HTERT RPE-1 (cell line): Measurements from ENCODE around the gene TMEM132D.

Experiments
- in situ Hi-C: fragments of 300-500 bp; cut with MboI; formaldehyde crosslinking; loops from 4 replicates; pipeline ENCODE4 v1.14.3; 2020; ENCODE audit warnings: low sequenced_read_pairs

The TMEM132D gene

GRCh38 chr12:129750421-129750820 lies 153.4 kb downstream of the TMEM132D start:
- in situ Hi-C loops, result no loop called here

GRCh38 chr12:129746318-129746717 lies 157.5 kb downstream of the TMEM132D start:
- in situ Hi-C loops, result no loop called here

DNA sequence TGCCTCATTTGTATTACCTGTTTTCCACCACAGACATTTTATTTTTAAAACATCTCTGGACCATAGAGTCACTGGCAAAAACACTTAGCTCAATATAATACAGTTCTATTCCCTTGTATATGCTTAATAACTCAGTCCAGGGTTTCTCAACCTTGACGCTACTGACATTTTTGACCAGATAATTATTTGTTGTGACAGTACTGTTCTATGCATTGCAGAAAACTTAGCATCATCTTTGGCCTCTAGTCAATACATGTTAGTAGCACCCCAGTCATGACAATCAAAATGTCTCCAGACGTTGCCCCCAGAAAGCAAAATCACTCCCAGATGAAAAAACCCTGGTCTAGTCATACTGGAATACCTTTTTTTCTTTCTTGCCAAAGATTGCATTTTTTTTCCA lies 174.7 kb downstream of the TMEM132D start:
- in situ Hi-C loops, result no loop called here

DNA sequence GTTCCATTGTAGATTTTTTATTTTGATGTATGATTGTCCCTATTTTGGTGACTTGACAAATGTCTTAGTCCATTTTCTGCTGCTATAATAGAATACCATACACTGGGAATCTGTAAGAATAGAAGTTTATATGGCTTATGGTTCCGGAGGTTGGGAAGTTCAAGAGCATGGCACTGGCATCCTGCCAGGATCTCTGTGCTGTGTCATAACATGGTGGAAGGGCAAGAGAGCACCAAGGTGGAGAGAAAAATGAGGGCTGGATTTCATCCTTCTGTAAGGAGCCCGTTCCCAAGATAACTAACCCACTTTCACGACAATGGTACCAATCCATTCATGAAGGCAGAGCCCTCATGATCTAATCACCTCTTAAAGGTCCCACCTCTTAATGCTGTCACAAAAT lies 176.7 kb downstream of the TMEM132D start:
- in situ Hi-C loops, result no loop called here

- in situ Hi-C loops, result no loop called here
These were observed 180.6 kb downstream of the TMEM132D start for GRCh38 chr12:129723260-129723659.

DNA sequence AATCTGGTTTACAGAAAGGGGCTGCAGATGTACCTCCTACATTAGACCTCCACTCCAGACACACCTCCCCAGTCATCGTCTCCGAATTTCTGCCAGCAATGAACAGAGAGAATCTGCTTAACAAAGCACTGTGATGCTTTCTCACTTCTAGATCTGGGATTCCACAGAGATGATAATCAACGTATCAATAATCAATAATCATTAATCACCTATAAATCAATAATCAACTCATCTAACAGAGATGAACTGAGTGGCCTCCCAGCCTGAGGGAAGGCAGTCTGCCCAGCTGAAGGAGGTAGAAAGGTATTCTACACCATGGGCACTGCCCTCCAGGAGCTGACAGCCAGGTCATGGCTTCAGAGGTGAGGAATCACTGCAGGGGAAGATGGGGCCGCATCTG lies 183.2 kb downstream of the TMEM132D start:
- in situ Hi-C loops, result no loop called here

DNA sequence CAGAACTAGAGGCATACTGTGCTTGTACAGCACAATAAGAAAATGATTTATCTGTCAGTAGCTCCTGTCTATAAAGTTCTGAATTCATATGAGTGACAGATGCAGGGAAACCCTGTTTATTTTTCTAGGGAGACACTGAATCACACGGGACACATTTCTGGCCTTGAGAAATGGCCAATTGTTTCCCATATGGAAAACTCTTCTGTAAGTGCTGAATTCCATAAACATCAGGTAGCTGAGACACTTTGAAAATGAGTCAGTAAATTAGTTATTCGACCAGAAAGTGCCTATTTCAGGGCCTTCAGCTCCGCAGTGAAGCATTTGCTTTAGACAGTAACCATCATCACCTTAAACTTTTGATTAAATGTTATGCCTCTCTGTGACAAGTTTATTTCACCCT lies 184.4 kb downstream of the TMEM132D start:
- in situ Hi-C loops, result no loop called here

DNA sequence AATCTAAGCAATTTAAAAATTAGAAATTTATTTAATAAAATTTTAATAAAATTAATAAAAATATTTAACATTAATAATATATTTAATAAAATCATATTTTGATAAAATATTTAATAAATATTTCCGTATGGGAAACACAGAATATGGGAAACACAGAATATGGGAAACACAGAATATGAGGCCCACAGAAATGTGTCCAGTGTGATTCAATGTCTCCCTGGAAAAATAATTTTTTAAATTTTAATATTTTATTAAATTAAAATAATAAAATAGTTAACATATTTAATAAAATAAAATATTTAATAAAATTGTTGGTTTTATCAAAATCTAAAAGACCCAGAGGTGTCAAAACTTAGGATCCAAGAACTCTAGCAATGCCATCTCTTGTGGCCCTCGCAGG lies 186.4 kb downstream of the TMEM132D start:
- in situ Hi-C loops, result no loop called here

DNA sequence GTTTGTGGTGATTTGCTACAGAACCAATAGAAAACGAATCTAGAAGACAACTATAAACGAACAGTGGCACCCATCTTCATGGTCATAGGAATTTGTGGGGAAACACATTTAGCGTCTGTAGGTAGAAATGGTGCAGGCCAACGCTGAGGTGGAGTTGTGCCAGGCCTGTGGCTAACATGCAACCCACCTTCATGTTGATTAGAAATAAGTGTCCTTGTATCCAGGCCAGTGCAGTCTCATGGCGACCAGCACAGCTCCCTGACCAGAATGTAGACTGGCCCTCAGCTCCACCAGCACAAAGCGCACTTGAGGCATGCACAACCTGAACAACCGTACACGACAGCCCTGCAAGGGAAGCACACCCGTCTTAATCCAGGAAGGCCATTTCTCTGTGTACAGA lies 187.0 kb downstream of the TMEM132D start:
- in situ Hi-C loops, result no loop called here

- in situ Hi-C loops, result no loop called here
These were observed 197.1 kb downstream of the TMEM132D start for GRCh38 chr12:129706716-129707115.

- in situ Hi-C loops, result no loop called here
These were observed 199.5 kb downstream of the TMEM132D start for GRCh38 chr12:129704232-129704830.

- in situ Hi-C loops, result no loop called here
These were observed 202.2 kb downstream of the TMEM132D start for GRCh38 chr12:129701631-129702101.

DNA sequence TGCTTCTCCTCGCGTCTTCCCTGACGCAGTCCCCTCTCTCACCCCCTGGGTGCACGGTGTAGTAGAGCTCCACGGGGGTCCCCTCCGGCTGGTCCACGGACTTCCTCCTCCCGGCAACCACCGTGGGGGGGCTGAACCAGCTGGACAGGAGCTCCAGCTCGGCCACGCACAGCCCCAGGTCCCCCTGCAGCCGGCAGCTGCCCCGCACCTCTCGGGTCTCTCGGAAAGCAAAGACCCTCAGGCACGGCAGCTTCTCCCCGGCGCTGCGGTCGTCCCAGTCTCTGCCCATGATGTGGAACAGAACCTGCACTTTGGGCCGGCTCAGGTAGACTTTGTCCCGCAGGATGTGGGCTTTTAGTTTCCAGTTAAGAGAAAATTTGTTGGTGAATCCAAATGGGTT lies 203.8 kb downstream of the TMEM132D start:
- in situ Hi-C loops, result no loop called here

DNA sequence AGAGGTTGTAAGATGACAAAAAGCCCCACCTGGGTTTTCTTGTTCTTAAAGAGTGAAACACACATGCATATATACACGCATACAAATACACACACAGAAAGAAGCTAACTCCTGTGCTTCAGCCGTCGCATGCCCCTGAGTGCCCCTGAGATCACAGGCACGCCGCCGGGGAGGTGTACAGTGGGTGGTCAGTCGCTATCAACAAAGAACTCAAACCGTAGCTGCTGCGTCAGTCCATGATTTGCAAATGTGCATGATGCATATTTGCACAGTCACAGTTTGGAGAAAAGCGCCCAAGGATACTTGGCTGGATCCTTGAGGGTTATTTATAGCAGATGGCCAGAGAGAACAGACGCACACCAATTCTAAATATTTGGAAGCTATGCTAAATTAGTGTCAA lies 206.9 kb downstream of the TMEM132D start:
- in situ Hi-C loops, result no loop called here

- in situ Hi-C loops, result no loop called here
These were observed 207.4 kb downstream of the TMEM132D start for GRCh38 chr12:129696405-129696804.

- in situ Hi-C loops, result no loop called here
These were observed 210.1 kb downstream of the TMEM132D start for GRCh38 chr12:129693731-129694130.

DNA sequence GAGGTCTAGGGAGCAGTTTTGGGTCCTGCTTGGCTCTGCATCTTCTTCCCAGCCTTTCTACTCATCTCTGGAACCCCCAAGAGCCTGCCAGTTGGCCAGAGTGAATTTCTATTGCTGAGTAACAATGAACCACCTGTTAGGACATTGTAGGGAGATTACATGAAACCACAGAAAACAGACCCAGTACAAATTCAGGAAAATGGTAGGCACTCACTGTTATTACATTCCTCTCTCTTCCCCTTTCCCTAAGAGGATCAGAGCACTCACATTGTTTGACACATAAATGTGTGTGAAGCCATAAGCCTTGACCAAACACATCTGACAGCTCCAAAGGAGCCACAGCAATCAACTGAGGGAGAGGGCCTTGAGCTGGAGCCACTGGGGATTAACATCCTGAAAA lies 216.1 kb downstream of the TMEM132D start:
- in situ Hi-C loops, result no loop called here

DNA sequence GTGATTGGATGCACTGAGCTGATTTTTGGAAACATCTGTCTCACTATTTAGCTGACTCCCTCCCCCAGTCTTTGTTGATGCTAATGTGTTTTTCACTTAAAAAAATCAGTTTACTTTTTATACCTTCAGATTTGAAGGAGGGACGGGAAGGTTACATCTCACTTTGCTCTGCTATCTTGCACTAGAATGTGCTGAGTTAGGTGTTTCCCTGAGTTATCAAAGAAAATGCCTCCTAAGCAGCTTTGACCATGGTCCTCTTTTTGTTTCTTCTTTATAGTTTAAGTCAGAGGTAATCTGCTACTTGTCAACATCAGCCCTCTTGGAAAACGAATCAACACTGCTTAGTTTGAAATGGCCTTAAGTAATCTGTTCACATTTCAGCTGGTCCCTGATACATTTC lies 222.0 kb downstream of the TMEM132D start:
- in situ Hi-C loops, result no loop called here

- in situ Hi-C loops, result no loop called here
These were observed 222.7 kb downstream of the TMEM132D start for GRCh38 chr12:129681151-129681550.

- in situ Hi-C loops, result no loop called here
These were observed 227.4 kb downstream of the TMEM132D start for GRCh38 chr12:129676411-129676810.

DNA sequence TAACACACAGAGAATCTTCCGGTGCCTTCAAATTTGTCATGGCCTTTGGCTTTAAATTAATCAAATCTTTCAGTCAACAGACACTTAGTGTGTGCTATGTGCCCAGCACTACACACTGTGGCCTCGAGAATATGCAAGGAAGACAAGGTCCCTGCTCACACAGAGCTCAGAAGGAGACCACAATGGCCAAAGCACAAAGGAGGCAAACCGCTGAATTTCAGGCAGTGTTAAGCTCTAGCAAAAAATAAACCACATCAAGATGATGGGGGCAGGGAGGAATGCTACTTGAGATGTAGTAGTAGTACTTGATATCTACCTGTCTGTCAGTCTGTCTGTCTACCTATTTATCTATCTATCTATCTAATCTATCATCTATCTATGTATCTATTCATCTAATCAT lies 227.9 kb downstream of the TMEM132D start:
- in situ Hi-C loops, result no loop called here

DNA sequence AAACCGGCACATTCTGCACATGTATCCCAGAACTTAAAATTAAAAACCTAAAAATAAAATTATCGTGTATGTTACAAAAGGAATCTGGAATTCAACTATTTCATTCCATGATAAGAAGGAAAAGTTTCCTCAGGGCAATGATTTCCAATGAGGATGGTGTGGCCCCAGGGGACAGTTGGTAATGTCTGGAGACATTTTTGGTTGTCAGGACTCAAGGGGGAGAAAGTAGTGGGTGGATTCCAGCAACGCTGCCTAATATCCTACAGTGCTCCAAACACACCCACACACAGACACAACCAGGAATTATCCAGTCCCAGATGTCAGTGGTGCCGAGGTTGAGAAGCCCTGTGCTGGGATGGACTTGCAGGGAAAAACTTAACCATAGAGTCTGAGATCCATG lies 228.3 kb downstream of the TMEM132D start:
- in situ Hi-C loops, result no loop called here

GRCh38 chr12:129673806-129674205 lies 230.0 kb downstream of the TMEM132D start:
- in situ Hi-C loops, result no loop called here
